GM21528 (cell line): ENCODE data around the gene PTPRN2.

Source experiments
- ATAC-seq: cut with Tn5 transposase; IDR thresholded peaks from one replicate; pipeline ENCODE4 v1.9.1; 2021; ENCODE audit warnings: mild to moderate bottlenecking, moderate library complexity; ENCODE audit not compliant: unreplicated experiment, low FRiP score

Gene PTPRN2

DNA sequence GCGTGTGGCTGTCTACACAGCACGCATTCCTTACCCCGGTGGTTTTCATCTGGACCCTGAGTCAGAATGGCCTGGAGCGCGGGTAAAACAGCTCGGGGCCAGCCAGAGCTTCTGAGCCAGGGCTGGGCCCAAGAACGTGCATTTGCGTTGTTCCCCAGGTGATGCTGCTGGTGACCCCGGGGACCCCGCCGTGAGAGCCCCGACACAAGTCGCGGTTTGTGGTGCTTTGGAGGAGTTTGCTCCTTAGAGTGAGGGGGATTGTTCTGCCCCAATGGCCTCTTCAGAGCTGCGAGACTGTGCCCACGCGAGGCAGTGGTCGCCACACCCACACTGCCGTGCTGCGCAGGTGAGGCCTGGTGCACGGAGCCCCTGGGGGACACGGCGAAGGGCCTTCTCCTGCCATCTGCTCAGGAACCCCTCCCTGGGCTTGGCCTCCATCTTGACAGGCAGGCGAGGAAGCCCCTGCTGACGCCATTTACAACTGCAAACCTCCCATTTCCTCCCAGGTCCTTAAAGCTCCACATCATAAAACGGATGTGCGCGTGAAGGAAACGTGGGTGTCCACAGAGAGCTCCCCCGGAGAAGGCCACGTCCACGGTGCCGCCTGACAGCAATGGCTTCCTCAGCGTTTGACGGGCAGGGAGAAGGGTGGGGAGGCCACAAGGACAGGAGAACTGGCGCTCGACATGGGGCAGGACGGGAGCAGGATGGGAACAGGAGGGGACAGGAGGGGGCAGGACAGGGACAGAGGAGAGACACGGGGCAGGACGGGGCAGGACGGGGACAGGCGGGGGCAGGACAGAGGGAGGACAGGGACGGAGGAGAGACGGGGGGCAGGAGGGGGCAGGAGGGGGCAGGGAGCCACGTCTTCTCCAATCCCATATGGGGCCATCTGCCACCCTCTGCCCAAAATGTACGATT is 773.6 kb downstream of the PTPRN2 start:
- ATAC-seq, result no peak

- no peak for ATAC-seq
These were observed 774.6 kb downstream of the PTPRN2 start for GRCh38 chr7:157813053-157813452.

- no peak for ATAC-seq
These were observed 775.7 kb downstream of the PTPRN2 start for GRCh38 chr7:157811946-157812345.

DNA sequence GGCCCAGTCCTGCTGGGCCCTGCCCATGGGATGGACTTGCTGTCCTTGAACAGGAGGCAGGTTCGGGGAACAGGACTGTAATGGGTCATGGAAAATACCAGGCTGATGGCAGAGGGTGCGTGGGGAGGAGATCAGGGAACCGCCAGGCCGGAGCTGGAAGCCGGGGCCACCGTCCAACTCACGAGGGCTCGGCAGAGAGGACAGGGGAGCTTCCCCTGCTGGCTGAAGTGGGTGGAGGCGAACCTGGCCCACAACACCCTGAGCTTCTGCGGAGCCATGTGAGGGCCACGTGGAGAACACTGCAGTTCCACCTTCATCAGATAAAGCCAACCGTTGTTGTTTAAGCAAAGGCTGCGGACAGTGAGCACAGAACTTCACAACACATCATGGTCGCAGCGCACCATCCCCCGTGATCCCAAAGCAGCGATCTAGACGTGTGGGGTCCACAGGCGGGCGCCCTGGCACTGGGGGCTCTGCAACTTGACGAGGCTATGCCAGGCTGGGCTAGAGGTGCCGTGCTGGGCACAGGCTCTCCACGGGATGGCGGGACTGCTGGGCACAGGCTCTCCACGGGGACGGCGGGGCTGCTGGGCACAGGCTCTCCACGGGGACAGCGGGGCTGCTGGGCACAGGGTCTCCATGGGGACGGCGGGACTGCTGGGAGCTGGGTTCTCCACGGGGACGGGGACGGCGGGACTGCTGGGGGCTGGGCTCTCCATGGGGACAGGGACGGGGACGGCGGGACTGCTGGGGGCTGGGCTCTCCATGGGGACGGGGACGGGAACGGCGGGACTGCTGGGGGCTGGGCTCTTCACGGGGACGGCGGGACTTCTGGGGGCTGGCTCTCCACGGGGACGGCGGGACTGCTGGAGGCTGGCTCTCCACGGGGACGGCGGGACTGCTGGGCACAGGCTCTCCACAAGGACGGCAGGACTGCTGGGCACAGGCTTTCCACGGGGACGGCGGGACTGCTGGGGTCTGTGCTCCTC is 777.5 kb downstream of the PTPRN2 start:
- ATAC-seq, result no peak

DNA sequence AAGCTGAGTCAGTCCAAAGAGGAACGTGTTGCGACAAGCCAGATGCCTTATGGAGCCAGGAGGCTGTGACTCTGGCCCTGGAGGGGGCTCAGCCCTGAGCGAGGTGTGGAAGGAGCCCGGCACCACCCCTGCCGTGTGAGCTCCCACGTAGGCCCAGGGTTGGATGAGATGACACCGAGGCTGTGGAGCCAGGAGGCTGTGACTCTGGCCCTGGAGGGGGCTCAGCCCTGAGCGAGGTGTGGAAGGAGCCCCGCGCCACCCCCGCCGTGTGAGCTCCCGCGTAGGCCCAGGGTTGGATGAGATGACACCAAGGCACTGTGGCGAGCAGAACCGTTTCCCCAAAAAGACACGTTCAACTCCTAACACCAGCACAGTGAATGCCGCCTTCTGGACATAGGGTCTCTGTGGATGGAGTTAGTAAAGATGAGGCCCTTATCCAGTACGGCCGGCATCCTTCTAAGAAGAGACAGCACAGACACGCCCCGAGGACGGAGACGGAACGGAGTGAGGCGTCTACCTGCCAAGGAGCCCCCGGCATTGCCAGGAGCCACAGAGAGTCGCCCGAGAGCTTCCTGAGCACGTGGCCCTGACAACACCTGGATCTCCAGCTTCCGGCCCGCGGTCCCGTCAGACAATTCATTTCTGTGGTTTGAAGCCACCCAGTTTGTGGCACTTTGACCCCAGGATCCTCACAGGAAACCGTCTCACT is 778.3 kb downstream of the PTPRN2 start:
- no peak for ATAC-seq

GRCh38 chr7:157808042-157808441 is 779.6 kb downstream of the PTPRN2 start:
- ATAC-seq, result no peak

DNA sequence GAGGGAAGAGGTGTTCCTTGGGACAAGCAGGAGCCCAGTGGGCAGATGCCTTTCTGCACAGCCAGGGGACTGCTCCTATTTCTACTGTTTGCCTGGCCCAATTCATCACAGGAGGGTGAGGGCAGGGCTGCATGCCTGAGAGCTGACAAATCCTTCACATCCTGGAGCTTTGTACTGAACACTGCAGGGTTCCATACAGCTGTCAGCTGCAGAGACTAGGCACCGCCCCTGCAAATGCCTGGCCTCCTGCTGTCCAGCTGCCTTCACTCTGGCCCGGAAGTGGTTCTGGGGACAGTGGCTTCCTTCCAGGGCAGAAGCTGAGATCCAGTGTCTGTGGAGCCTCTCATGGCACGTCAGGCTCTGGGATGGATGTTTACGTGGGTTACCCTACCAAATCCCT is 780.1 kb downstream of the PTPRN2 start:
- no peak for ATAC-seq

GRCh38 chr7:157806711-157807110 is 780.9 kb downstream of the PTPRN2 start:
- ATAC-seq, result no peak

- no peak for ATAC-seq
These were observed 781.9 kb downstream of the PTPRN2 start for GRCh38 chr7:157805713-157806112.

DNA sequence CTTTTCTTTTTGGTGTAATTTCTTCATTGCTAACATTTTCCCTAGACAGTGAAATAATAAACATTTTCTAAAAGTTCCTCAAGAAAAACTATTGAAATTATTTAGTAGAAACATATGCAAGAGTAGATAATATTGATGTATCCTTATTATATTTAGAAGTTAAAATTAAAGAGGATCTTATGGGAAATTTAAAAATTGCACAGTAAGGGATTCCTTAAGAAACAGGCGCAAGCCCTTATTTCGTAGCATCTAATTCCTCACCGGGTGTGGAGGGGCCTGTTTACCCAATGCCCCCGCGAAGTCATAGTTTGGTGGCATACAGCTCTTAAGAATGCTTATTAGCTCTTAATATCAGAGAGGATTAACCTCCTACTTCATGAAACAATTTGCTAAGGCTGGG is 783.7 kb downstream of the PTPRN2 start:
- no peak for ATAC-seq

DNA sequence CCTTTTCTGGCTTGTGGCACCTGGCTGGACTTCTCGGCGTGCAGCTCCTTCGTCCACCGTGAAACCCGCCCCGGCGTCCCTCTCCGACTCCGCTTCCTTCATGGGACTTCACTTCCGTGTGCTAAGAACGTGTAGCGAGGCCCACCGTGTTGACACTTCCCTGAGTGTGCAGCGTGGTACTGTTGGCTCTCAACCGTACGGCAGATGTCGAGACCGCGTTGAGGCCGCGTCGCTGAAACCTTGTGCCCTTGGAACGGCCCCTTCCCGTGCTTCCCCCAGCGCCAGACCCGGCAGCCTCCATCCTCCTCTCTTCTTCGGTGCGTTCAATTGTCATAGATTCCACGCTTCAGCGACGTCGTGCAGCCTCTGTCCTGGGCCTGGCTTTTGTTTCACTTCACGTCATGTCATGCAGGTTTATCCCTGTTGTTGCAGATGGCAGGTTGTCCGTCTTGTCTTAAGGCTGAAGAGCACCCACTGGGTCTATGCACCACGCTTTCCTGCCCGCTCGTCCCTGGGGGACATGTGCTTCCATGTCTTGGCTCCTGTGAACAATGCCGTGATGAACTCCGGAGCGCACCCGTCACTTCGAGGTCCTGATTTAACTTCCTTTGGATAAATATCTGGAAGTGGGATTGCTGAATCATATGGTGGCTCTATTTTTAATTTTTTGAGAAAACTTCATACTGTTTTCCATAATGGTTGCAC is 785.5 kb downstream of the PTPRN2 start:
- no peak for ATAC-seq

- no peak for ATAC-seq
These were observed 786.5 kb downstream of the PTPRN2 start for GRCh38 chr7:157801113-157801512.

DNA sequence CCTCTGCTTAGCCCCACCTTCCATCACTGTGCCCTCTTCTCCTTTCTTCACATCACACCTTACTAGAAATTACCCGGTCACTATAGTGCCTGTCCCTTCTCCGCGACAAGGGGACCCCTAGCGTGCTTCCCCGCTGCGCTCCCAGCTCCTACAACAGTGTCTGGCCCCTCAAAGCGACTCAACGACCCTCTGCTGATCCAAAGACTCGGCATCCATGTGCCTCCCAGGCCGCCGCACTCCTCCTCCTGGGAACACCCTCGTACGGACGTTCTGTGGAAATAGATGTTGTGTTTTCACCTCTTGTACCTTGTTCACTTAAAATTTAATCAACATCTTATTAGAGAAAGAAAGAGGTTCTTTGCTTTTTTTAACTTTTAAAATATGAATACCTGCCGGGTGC is 787.3 kb downstream of the PTPRN2 start:
- ATAC-seq, result no peak

DNA sequence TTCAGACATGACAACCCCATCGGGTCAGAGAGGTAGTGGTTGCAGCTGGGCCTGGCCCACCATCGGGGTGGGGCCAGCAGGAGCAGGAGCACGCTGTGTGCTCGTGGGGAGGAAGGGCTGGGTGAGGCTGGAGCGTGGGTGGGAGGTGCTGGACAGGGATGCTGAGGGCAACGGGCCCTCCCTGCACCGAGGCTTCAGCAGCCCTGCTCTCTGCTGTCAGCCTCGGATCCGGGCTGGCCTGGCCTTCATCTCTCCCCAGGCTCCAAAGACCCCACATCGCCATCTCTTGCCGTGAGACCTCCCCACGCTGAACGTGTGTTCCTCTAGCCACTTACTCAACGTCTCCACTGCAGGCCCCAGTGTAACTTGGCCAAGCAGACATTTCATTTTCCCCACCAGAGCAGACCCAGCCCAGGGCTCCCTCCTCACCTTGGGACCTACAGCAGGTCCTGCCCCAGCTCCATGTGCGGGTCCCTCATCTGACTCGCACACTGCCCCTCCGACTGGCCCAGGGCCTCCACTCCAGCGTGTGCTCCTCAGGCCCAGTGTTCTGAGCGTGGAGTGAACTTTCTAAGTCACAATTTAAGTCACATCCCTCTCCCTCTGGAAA is 788.4 kb downstream of the PTPRN2 start:
- no peak for ATAC-seq

- ATAC-seq, result no peak
These were observed 790.3 kb downstream of the PTPRN2 start for GRCh38 chr7:157797361-157797760.

GRCh38 chr7:157796846-157797245 is 790.8 kb downstream of the PTPRN2 start:
- no peak for ATAC-seq

- ATAC-seq, result no peak
These were observed 792.0 kb downstream of the PTPRN2 start for GRCh38 chr7:157795643-157796042.

- no peak for ATAC-seq
These were observed 792.4 kb downstream of the PTPRN2 start for GRCh38 chr7:157795199-157795598.

DNA sequence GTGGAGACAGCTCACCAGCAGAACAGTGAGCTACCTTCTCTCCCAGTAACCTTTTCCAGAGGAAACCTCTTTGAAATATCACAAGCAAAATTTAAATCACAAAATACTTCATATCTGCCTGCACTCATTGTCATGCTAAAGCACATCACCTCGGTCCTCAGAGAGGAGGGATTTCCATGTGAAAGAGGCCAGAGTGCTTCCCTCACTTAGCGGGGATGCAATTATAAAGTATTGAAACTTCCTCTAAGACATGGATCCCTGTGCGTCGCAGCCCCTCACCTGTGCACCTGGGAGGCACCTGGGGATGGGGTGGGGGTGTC is 792.9 kb downstream of the PTPRN2 start:
- no peak for ATAC-seq
